ENCODE data around the gene BBC3.

- TF ChIP-seq CTCF (IDR thresholded peaks at IDR 0.05) (no peak), POLR2A (IDR thresholded peaks at IDR 0.05) (no peak)
These were observed 8.2 kb upstream of the BBC3 start for GRCh38 chr19:47239152-47239551.
